ENCODE data around the gene SHLD1. TPM values are rescaled to one million over a fixed set of nuclear protein-coding genes. Genes with fewer than 3 reads are reported as not detected.
"Not testable (repeated sequence)": the region's sequence is repeated elsewhere in the genome, so short reads cannot be mapped to it uniquely, and the experiment has no call there.

SHLD1 gene
- total RNA-seq, 2 donors from 2014 or later = 4.6 to 5.3 TPM

- Histone ChIP-seq H3K27ac (no peak overlapping the region), H3K36me3 (no peaks in the 10 kb centered on the region), H3K4me3 (no peak overlapping the region), H3K9me3 (no peaks in the 10 kb centered on the region), H3K27me3 (replicated peaks; ENCODE audit: insufficient read depth) (no peaks in the 10 kb centered on the region), H3K4me1 (ENCODE audit: control insufficient read depth in 1 of 2, low read depth in 2 of 2) (peaks cover 2 to 4% of the 10 kb centered on the region in 2 donors)
- DNase-seq (ENCODE audit: low spot score) (no peak), ATAC-seq (ENCODE audit: insufficient number of reproducible peaks, low FRiP score, low read depth) (no peak)
- TF ChIP-seq CTCF (IDR thresholded peaks at IDR 0.05) = no peak
Observed at GRCh38 chr20:5746064-5746463, 4.1 kb upstream of the SHLD1 start.

- Histone ChIP-seq H3K4me3 (no peak overlapping the region), H3K4me1 (ENCODE audit: control insufficient read depth in 1 of 2, low read depth in 2 of 2) (peaks cover 5 to 10% of the 10 kb centered on the region in 2 donors), H3K9me3 (no peaks in the 10 kb centered on the region), H3K27me3 (replicated peaks; ENCODE audit: insufficient read depth) (no peaks in the 10 kb centered on the region), H3K36me3 (no peaks in the 10 kb centered on the region), H3K27ac (no peak overlapping the region)
- TF ChIP-seq CTCF (IDR thresholded peaks at IDR 0.05) = no peak
- DNase-seq (ENCODE audit: low spot score) (no peak), ATAC-seq (ENCODE audit: insufficient number of reproducible peaks, low FRiP score, low read depth) (no peak)
Observed at GRCh38 chr20:5748246-5748645, 2.0 kb upstream of the SHLD1 start.

- H3K4me1 ChIP-seq (ENCODE audit: control insufficient read depth in 1 of 2, low read depth in 2 of 2); H3K9me3 ChIP-seq; H3K4me3 ChIP-seq; ATAC-seq (ENCODE audit: insufficient number of reproducible peaks, low FRiP score, low read depth); DNase-seq (ENCODE audit: low spot score); H3K27me3 ChIP-seq (replicated peaks; ENCODE audit: insufficient read depth); H3K36me3 ChIP-seq; H3K27ac ChIP-seq: not testable (repeated sequence)
Observed at GRCh38 chr20:5749512-5749951, 669 bp upstream of the SHLD1 start.

GRCh38 chr20:5751856-5752255 lies 1.7 kb downstream of the SHLD1 start:
- no peak overlapping the region for H3K27ac ChIP-seq
- no peak overlapping the region for H3K4me3 ChIP-seq
- DNase-seq (ENCODE audit: low spot score) (no peak), ATAC-seq (ENCODE audit: insufficient number of reproducible peaks, low FRiP score, low read depth) (no peak)
- peaks cover 5 to 10% of the 10 kb centered on the region in 2 donors for H3K4me1 ChIP-seq (ENCODE audit: control insufficient read depth in 1 of 2, low read depth in 2 of 2)
- no peaks in the 10 kb centered on the region for H3K36me3 ChIP-seq
- H3K27me3 ChIP-seq (replicated peaks; ENCODE audit: insufficient read depth) = no peaks in the 10 kb centered on the region
- TF ChIP-seq CTCF (IDR thresholded peaks at IDR 0.05) = no peak
- no peaks in the 10 kb centered on the region for H3K9me3 ChIP-seq

GRCh38 chr20:5753814-5754213 lies 3.6 kb downstream of the SHLD1 start:
- Histone ChIP-seq H3K4me1 (ENCODE audit: control insufficient read depth in 1 of 2, low read depth in 2 of 2) (peaks cover 5 to 10% of the 10 kb centered on the region in 2 donors), H3K9me3 (no peaks in the 10 kb centered on the region), H3K4me3 (no peak overlapping the region), H3K27ac (no peak overlapping the region), H3K27me3 (replicated peaks; ENCODE audit: insufficient read depth) (no peaks in the 10 kb centered on the region), H3K36me3 (no peaks in the 10 kb centered on the region)
- no peak for TF ChIP-seq CTCF (IDR thresholded peaks at IDR 0.05)
- no peak for ATAC-seq (ENCODE audit: insufficient number of reproducible peaks, low FRiP score, low read depth)
- no peak for DNase-seq (ENCODE audit: low spot score)

- no peaks in the 10 kb centered on the region for H3K27me3 ChIP-seq (replicated peaks; ENCODE audit: insufficient read depth)
- peaks cover 2% of the 10 kb centered on the region for H3K36me3 ChIP-seq
- TF ChIP-seq CTCF (IDR thresholded peaks at IDR 0.05) = no peak
- no peak for DNase-seq (ENCODE audit: low spot score)
- ATAC-seq (ENCODE audit: insufficient number of reproducible peaks, low FRiP score, low read depth) = no peak
- H3K4me1 ChIP-seq (ENCODE audit: control insufficient read depth in 1 of 2, low read depth in 2 of 2) = no peaks in the 10 kb centered on the region
- no peak overlapping the region for H3K27ac ChIP-seq
- H3K4me3 ChIP-seq = no peak overlapping the region
- H3K9me3 ChIP-seq = no peaks in the 10 kb centered on the region
Observed at GRCh38 chr20:5757949-5758348, 7.7 kb downstream of the SHLD1 start.
